NCI-H226 (cell line): ENCODE results near the gene SAMD13.
"Not testable (repeated sequence)": the region's sequence is repeated elsewhere in the genome, so short reads cannot be mapped to it uniquely, and the experiment has no call there.

Experiments
- DNase-seq: peaks from one replicate; pipeline ENCODE4 v3.0.0-alpha.2; 2015

SAMD13 gene

GRCh38 chr1:84287389-84287788 is 14.1 kb upstream of the SAMD13 start:
- DNase-seq, result not testable (repeated sequence)

- DNase-seq, result no peak
These were observed 12.2 kb upstream of the SAMD13 start for GRCh38 chr1:84289169-84289785.

- DNase-seq, result no peak
These were observed 9.4 kb upstream of the SAMD13 start for GRCh38 chr1:84291882-84292655.

- DNase-seq, result no peak
These were observed 7.7 kb upstream of the SAMD13 start for GRCh38 chr1:84293766-84294165.

GRCh38 chr1:84294751-84295150 is 6.8 kb upstream of the SAMD13 start:
- DNase-seq, result no peak

- DNase-seq, result no peak
These were observed 3.8 kb upstream of the SAMD13 start for GRCh38 chr1:84297546-84298244.

- no peak for DNase-seq
These were observed 3.2 kb upstream of the SAMD13 start for GRCh38 chr1:84298328-84298683.

- no peak for DNase-seq
These were observed 2.6 kb upstream of the SAMD13 start for GRCh38 chr1:84298684-84299535.

- DNase-seq, result no peak
These were observed 1.9 kb upstream of the SAMD13 start for GRCh38 chr1:84299536-84300170.

GRCh38 chr1:84300501-84300900 is 1.0 kb upstream of the SAMD13 start:
- no peak for DNase-seq

- no peak for DNase-seq
These were observed 377 bp downstream of the SAMD13 start for GRCh38 chr1:84301785-84302385.

- DNase-seq, result no peak
These were observed 1.9 kb downstream of the SAMD13 start for GRCh38 chr1:84303314-84303830.

GRCh38 chr1:84307398-84307797 is 5.9 kb downstream of the SAMD13 start:
- DNase-seq, result no peak

- DNase-seq, result no peak
These were observed 9.8 kb downstream of the SAMD13 start for GRCh38 chr1:84311296-84311695.

- DNase-seq, result peak; percentile 22
These were observed 18.2 kb downstream of the SAMD13 start for GRCh38 chr1:84319662-84320061.

- DNase-seq, result no peak
These were observed 26.3 kb downstream of the SAMD13 start for GRCh38 chr1:84327830-84328229.

- no peak for DNase-seq
These were observed 28.8 kb downstream of the SAMD13 start for GRCh38 chr1:84330125-84330984.

GRCh38 chr1:84339503-84339902 is 38.0 kb downstream of the SAMD13 start:
- DNase-seq, result peak; percentile 54

- no peak for DNase-seq
These were observed 42.8 kb downstream of the SAMD13 start for GRCh38 chr1:84344286-84344685.

- no peak for DNase-seq
These were observed 43.7 kb downstream of the SAMD13 start for GRCh38 chr1:84345220-84345619.
